SK-N-SH treated with all-trans-retinoic acid at 6 μM for 48 hours (cell line): Measurements from ENCODE around the gene GNMT.

Experiments used
- ARNTL ChIP-seq: fragments of 450-650 bp; formaldehyde crosslinking; IDR thresholded peaks from 2 replicates; pipeline ENCODE4 v1.5.0; 2020; ENCODE audit warnings: low read depth, mild to moderate bottlenecking, moderate library complexity, borderline replicate concordance
- BACH2 ChIP-seq: fragments of 250-450 bp; sonication (Bioruptor Pico); IDR thresholded peaks from 2 replicates; pipeline ENCODE4 v1.9.0; 2021; ENCODE audit warnings: mild to moderate bottlenecking, borderline replicate concordance
- ISL1 ChIP-seq: fragments of 250-450 bp; sonication (Bioruptor Pico); IDR thresholded peaks from 2 replicates; pipeline ENCODE4 v2.1.2; 2022; ENCODE audit warnings: mild to moderate bottlenecking, moderate library complexity
- PATZ1 ChIP-seq: fragments of 250-450 bp; sonication (Bioruptor Pico); IDR thresholded peaks from 2 replicates; pipeline ENCODE4 v1.8.0; 2020; ENCODE audit warnings: mild to moderate bottlenecking, moderate library complexity, borderline replicate concordance
- RARB ChIP-seq: fragments of 250-450 bp; sonication (Bioruptor Pico); IDR thresholded peaks from 2 replicates; pipeline ENCODE4 v1.8.0; 2021; ENCODE audit warnings: mild to moderate bottlenecking, moderate library complexity
- ZC3H10 ChIP-seq: fragments of 250-450 bp; sonication (Bioruptor Pico); IDR thresholded peaks from 2 replicates; pipeline ENCODE4 v1.5.1; 2021; ENCODE audit warnings: mild to moderate bottlenecking, moderate library complexity
- ZFP30 ChIP-seq: fragments of 450-650 bp; formaldehyde crosslinking; IDR thresholded peaks from 2 replicates; pipeline ENCODE4 v1.5.0; 2022; ENCODE audit warnings: mild to moderate bottlenecking, moderate library complexity

GRCh38 chr6:42937548-42938427, 22.8 kb upstream of the GNMT start:
- TF ChIP-seq RARB (CRISPR knock-in tag) (no peak), ZFP30 (no peak), BACH2 (CRISPR knock-in tag) (no peak), PATZ1 (CRISPR knock-in tag) (no peak), ZC3H10 (CRISPR knock-in tag) (no peak), ISL1 (CRISPR knock-in tag) (no peak), ARNTL (CRISPR knock-in tag) (no peak)
